Astrocyte of the spinal cord (primary cell): ENCODE results near the gene SNCG.
A peak's percentile ranks its signal among the peaks of the same experiment; 100 is the strongest.
"Not testable (repeated sequence)": the region's sequence is repeated elsewhere in the genome, so short reads cannot be mapped to it uniquely, and the experiment has no call there.

ENCODE experiments used
- DNase-seq: peaks from one replicate; pipeline ENCODE4 v3.0.0; 2011; ENCODE audit warnings: low read depth, low spot score
- H3K4me3 ChIP-seq: 2 replicates; pipeline ENCODE4 v1.5.1; 2011; ENCODE audit warnings: low read depth, mild to moderate bottlenecking, low read length, moderate library complexity
- in situ Hi-C: cut with HindIII; loops from 2 replicates; pipeline ENCODE4 v1.10.0; 2017; ENCODE audit warnings: low sequenced_read_pairs
- TF ChIP-seq, protein P1 (sequence below): IDR thresholded peaks from 2 replicates; pipeline ENCODE4 v1.5.1; 2012; ENCODE audit warnings: low read depth, mild to moderate bottlenecking, low read length, inconsistent platforms

The SNCG gene

DNA sequence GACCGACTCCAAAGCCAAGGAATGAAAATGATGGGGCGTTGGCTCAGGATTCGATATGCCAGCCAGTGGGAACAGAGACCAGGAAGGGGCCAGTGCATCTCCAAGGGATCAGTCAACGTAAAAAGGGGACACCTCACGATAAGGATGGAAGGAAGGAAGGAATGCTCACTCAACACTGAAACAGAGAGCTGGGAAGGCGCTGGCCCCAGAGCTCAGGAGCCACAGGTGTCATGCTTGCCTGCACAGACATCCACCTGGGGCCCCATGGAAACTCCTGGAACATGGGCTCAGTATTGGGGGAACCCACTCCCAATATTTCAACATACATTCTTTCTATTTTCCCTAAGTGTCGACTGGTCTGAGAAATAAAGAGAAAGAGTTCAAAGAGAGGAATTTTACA is 6.3 kb upstream of the SNCG start:
- in situ Hi-C loops: no loop called here
- no peak for DNase-seq
- H3K4me3 ChIP-seq: no peak overlapping the region
- TF ChIP-seq, protein P1, sequence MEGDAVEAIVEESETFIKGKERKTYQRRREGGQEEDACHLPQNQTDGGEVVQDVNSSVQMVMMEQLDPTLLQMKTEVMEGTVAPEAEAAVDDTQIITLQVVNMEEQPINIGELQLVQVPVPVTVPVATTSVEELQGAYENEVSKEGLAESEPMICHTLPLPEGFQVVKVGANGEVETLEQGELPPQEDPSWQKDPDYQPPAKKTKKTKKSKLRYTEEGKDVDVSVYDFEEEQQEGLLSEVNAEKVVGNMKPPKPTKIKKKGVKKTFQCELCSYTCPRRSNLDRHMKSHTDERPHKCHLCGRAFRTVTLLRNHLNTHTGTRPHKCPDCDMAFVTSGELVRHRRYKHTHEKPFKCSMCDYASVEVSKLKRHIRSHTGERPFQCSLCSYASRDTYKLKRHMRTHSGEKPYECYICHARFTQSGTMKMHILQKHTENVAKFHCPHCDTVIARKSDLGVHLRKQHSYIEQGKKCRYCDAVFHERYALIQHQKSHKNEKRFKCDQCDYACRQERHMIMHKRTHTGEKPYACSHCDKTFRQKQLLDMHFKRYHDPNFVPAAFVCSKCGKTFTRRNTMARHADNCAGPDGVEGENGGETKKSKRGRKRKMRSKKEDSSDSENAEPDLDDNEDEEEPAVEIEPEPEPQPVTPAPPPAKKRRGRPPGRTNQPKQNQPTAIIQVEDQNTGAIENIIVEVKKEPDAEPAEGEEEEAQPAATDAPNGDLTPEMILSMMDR: no peak

DNA sequence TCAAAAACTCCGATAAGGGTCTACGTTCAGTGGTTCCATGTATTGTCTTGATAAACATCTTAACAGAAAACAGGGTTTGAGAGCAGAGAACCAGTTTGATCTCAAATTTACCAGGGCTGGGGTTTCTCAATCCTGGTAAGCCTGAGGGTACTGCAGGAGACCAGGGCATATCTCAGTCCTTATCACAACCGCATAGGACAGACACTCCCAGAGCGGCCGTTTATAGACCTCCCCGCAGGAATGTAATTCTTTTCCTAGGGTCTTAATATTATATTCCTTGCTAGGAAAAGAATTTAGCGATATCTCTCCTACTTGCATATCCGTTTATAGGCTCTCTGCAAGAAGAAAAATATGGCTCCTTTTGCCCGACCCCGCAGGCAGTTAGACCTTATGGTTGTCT is 5.7 kb upstream of the SNCG start:
- DNase-seq, H3K4me3 ChIP-seq, in situ Hi-C loops: not testable (repeated sequence)

DNA sequence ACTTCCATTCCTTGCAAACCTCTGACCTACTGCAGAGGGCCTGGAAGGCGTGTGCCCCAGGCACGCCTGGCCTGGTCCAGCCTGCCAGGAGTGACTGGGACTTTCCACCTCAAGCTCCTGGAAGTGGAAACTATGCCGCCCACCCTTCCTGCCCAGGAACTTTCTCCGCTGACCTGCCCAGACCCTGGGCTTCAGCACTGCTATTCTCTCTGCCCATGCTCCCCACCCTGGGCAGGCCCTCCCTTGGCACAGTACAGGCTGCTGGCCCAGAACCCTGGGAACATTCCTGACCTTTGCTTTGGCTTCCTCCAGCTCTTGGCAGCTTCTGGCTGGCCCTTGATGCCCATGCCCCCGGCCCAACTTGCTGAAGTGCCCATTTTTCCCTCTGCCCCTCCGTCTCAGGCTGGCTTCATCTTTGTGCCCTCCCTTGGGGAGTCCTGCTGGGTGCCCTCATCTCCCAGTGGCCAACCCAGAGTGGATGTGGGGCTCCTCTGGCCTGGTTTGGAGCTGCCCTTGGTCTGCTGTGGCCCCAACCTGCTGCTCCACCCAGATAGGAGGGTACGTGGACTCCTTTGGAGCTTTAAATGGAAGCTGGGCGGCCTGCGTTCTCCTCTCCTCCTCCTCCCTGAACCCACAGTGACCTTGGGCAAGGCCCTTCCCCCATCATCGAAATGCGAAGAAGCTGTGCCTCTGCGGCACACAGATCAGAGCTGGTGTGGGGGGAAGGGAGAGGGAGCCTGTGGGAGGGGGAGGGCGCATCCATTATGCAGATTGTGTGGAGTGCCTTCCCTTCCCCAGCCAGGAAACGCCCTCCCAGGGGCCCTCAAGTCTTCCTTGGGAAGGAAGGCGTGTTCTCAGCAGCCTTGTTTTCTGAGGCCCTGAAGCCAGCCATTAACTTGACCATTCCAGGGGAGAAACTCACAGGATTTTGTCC is 4.4 kb upstream of the SNCG start:
- TF ChIP-seq, protein P1: no peak
- in situ Hi-C loops: no loop called here
- H3K4me3 ChIP-seq: no peak overlapping the region
- peak; percentile 53 for DNase-seq

DNA sequence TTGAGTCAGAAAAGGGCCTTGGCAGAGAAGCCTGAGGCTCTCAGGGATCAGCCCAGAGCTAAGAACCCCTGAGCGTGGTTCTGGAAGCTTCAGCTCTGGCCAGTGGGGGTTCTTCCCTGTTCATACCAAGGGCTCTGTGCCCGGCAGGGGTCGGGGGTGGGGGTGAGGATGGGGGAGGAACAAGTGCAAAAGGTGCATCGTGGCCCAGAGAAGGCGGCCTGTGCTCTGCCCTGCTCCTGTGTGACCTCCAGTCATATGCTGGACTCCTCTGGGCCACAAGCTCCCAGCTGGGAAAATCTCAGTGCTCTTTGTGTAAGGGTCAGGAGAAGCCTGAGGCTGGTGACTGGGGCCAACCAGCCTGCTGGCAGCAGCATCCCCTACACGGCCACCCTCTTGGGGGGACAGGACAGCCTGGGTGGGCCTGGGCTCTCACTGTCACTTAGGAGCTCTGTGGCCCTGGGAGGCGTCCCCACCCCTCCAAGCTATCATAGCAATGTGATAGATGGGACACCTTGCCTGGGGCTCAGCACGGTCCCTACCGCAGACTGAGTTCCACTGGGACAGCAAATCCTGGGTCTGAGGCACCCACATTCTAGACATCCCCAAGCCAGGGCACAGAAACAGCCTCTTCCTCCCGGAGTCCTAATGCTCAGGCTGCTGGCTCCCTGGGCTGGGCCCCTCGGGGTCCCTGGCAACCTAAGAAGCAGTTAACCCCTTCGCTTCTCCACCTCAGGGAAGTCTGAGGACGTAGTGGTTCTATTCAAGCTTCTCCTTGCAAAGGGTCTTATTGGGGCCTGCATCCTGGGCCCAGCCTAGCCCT is 3.5 kb upstream of the SNCG start:
- TF ChIP-seq, protein P1: no peak
- no peak for DNase-seq
- no peak overlapping the region for H3K4me3 ChIP-seq
- in situ Hi-C loops: no loop called here

- no peak for DNase-seq
- TF ChIP-seq, protein P1: no peak
- in situ Hi-C loops: no loop called here
- H3K4me3 ChIP-seq: no peak overlapping the region
Measured at GRCh38 chr10:86955501-86956194, 2.8 kb upstream of the SNCG start.

DNA sequence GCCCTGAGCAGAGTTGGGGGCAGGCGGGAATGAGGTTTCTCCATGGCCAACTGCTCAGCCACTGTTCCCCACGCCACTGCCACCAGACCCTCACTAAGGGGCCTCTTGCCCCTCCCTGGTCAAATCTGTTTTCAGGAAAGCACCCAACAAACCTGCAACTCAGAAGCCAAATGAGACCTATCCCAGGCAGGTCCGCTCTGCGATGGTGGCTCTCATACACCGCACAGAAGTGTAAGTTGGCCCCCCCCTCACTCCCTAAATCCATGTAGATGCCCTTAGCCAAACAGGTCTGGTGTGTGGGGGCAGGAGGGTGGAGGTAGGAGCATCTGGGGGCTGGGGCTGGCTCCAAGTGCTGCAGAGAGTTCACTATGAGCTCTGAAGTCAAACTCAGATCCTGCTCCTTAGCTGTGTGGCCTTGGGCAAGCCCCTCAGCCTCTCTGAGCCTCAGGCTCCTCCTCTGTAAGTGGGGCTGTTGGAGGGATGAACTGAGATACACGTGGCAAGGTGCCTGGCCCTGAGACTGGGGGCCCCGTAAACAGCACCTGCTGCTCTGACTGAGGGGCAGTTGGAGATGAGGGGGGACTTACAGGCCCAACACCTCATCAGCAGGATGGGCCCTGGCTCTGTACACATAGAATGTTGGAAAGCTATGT is 2.1 kb upstream of the SNCG start:
- no peak for DNase-seq
- in situ Hi-C loops: no loop called here
- TF ChIP-seq, protein P1: no peak
- no peak overlapping the region for H3K4me3 ChIP-seq
